ENCODE results near the gene ATP11B.
A peak's percentile ranks its signal among the peaks of the same experiment; 100 is the strongest.
"Not testable (repeated sequence)": the region's sequence is repeated elsewhere in the genome, so short reads cannot be mapped to it uniquely, and the experiment has no call there.

The ATP11B gene

DNA sequence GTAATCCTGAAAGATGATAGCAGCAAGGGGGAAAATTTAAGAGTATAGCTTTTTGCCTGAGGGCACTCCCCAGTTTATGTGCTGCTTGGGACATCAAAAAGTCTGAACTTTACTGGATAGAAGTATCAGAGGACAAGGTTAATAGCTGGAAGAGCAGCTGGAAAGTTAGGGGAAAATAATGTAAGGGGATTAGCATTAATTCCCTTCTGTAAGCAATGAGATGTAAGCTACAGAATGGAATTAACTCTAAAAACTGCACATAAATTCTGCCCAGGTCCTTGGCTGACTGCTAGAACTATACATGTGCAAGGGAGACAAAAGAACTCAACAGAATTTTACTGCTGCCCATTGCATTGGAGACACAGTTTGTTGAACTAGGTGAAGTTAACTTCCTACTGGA is 55.6 kb downstream of the ATP11B start:
- Mint-ChIP-seq H3K4me1 (no peaks in the 10 kb centered on the region), H3K27ac (no peak overlapping the region), H3K36me3 (peaks cover 67% of the 10 kb centered on the region), H3K27me3 (no peaks in the 10 kb centered on the region), H3K4me3 (no peak overlapping the region), H3K9me3 (no peaks in the 10 kb centered on the region)
- ATAC-seq: no peak

DNA sequence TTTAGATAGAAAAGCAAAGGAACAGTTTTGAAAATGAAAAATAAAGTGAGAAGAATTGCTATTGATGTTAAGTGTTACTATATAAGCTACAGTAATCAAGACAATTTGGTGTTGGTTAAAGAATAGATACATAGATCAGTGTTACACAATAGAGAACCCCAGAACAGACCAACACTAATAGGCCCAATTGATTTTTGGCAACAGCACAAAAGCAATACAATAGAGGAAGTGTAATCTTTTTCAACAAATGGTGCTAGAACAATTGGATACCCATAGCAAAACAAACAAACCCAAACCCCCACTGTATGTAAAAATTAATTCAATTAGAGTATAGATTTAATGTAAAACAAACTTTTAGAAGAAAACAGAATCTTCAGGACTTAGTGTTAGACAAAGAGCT is 61.8 kb downstream of the ATP11B start:
- Mint-ChIP-seq H3K4me1 (no peaks in the 10 kb centered on the region), H3K4me3 (no peak overlapping the region), H3K36me3 (peaks cover 42% of the 10 kb centered on the region), H3K9me3 (no peaks in the 10 kb centered on the region), H3K27me3 (no peaks in the 10 kb centered on the region), H3K27ac (no peak overlapping the region)
- ATAC-seq: no peak

DNA sequence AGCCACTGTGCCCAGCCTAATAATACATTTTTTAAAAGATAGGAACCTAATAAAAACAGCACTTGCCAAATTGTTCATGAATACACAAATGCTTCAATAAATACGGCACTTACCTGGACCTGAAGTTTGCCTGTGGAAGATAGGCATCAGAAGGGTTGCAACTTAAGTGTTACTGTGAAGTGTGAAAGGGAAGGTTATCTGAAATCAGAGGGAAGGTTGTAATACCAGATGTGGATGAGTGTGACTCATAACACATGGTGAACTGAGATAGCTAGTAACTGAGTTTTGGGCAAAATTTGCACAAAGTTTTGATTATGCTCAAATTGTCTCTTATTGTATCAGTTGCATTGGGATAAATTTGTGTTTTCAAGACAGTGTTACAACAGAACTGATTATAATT is 68.0 kb downstream of the ATP11B start:
- Mint-ChIP-seq H3K4me3 (no peak overlapping the region), H3K36me3 (peaks cover 49% of the 10 kb centered on the region), H3K4me1 (peaks cover 12% of the 10 kb centered on the region), H3K9me3 (no peaks in the 10 kb centered on the region), H3K27ac (no peak overlapping the region), H3K27me3 (no peaks in the 10 kb centered on the region)
- ATAC-seq: no peak

DNA sequence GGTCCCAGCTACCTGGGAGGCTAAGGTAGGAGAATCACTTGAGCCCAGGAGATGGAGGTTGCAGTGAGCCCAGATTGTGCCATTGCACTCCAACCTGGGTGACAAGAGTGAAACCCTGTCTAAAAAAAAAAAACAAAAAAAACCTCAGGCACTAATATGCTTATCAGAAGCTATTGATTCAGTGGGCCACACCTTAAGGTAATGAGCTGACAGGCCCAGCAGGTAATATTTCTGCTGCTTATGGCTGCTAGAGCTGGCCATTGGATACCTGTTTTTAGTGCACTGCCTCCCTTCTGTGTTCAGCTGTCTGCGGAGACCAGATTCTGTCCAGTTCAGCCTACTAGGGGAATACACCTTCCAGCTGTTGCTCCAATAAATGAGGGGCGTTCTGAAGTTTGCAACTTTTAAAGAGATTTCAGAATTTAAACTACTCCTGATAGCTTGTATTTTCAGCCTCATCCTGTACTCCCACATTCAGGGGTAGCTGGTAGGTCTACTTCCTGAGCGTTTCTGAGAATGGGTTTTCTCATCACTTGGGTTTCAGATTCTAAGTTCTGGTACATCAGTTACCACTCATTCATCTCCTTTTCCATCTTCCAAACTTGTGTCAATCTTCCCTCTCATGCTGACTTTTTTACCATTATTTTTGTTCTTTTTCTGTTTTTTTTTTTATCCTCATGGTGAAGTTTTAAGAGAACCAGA is 69.0 kb downstream of the ATP11B start:
- H3K4me3 Mint-ChIP-seq: no peak overlapping the region
- no peaks in the 10 kb centered on the region for H3K9me3 Mint-ChIP-seq
- H3K27ac Mint-ChIP-seq: no peak overlapping the region
- H3K4me1 Mint-ChIP-seq: peaks cover 12% of the 10 kb centered on the region
- no peaks in the 10 kb centered on the region for H3K27me3 Mint-ChIP-seq
- no peak for ATAC-seq
- peaks cover 49% of the 10 kb centered on the region for H3K36me3 Mint-ChIP-seq

DNA sequence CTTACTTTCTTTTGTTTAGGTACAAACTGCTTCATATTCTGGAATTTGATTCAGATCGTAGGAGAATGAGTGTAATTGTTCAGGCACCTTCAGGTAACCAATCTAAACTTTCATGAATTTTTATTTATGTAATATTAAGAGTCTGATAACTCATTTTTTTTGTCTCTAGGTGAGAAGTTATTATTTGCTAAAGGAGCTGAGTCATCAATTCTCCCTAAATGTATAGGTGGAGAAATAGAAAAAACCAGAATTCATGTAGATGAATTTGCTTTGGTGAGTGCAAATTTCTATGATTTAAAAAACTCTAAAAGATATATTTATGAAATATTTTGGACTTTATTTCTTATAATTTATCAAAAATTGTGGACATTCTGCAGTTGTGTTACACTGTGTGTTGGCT is 75.8 kb downstream of the ATP11B start:
- no peak for ATAC-seq
- Mint-ChIP-seq H3K4me1 (peaks cover 6% of the 10 kb centered on the region), H3K36me3 (peaks cover 48% of the 10 kb centered on the region), H3K4me3 (no peak overlapping the region), H3K9me3 (no peaks in the 10 kb centered on the region), H3K27me3 (no peaks in the 10 kb centered on the region), H3K27ac (no peak overlapping the region)

DNA sequence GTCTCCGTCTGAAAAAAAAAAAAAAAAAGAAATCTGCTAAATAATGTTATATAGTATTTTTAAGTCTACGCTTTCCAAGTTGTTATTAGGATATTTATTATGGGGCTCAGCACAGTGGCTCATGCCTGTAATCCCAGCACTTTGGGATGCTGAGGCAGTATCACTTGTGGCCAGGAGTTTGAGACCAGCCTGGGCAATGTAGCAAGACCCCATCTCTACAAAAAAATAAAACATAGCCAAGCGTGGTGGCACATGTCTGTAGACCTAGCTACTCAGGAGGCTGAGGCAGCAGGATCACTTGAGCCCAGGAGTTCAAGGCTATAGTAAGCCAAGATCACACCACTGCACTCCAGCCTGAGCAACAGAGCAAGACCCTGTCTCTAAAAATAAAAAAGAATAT is 77.6 kb downstream of the ATP11B start:
- ATAC-seq, H3K9me3 Mint-ChIP-seq, H3K4me3 Mint-ChIP-seq, H3K27ac Mint-ChIP-seq, H3K4me1 Mint-ChIP-seq, H3K27me3 Mint-ChIP-seq: not testable (repeated sequence)
- H3K36me3 Mint-ChIP-seq: peaks cover 42% of the 10 kb centered on the region

DNA sequence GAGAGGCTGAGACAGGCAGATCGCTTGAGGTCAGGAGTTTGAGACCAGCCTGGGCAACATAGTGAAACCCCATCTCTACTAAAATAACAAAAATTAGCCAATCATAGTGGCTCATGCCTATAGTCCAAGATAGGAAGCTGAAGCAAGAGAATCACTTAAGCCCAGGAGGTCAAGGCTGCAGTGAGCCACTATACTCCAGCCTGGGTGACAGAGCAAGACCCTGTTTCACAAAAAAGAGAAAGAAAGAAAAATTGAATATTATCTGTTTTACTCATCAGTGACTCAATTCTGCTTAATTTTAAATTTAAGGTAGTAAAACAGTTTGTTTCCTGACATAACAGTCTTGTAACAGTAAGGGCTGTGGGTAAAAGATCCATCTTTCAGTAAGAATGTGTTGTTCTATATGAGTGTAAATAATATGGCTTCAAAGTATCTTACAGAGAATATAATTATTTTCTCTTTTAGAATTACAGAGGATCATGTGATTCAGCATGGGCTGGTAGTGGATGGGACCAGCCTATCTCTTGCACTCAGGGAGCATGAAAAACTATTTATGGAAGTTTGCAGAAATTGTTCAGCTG is 85.8 kb downstream of the ATP11B start:
- no peak for ATAC-seq
- no peak overlapping the region for H3K4me3 Mint-ChIP-seq
- no peaks in the 10 kb centered on the region for H3K9me3 Mint-ChIP-seq
- H3K4me1 Mint-ChIP-seq: no peaks in the 10 kb centered on the region
- H3K36me3 Mint-ChIP-seq: peaks cover 17% of the 10 kb centered on the region
- H3K27me3 Mint-ChIP-seq: no peaks in the 10 kb centered on the region
- H3K27ac Mint-ChIP-seq: no peak overlapping the region

DNA sequence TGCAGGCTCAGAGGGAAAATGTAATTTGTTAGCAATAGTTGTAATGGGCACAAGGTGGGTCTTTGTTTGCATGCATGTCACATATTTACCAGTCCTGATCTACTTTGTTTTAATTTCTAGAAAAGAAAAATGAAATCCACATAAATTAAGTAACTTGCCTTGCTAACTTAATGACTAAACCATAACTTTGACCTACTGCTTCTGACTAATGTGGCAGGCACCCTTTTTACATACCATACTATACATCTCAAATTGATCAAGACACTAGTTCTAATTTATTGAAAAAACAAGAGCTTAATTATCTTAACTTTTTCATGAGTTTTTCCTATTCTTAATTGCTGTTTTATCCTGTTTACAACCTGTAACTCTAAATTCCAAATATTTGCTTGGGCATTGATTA is 93.2 kb downstream of the ATP11B start:
- Mint-ChIP-seq H3K9me3 (no peaks in the 10 kb centered on the region), H3K27ac (no peak overlapping the region), H3K27me3 (no peaks in the 10 kb centered on the region), H3K4me1 (no peaks in the 10 kb centered on the region), H3K36me3 (peaks cover 30% of the 10 kb centered on the region), H3K4me3 (no peak overlapping the region)
- ATAC-seq: no peak

DNA sequence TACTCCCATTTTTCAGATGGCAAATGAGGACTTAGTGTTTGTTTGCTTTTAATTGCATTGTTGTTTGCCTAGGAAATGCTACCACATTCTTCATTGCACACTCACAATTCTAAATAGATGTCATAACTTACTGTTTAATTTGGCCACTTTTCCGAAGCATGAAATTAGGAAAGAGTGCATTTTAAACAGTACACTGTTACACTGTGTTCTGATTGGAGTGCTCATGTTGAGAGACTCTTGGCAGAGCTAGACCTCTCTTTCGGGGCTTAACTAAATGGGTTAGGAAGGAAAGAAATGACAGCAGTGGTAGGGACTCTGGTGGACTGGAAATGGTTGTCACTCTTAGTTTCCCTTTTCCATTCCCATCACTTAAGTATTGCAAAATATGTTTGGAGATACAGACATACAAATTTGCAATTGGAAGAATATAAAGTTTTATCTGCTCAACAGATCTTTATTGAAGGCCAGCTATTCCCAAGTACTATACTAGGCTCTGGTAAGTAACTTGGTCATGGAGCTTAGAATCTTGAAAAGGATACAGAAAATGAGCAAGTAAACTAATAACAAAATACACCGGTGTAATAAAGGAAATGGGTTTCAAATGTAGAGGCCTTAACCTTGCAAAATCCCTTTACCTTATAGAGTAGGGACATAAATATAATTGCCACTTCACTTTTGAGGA is 96.8 kb downstream of the ATP11B start:
- Mint-ChIP-seq H3K36me3 (peaks cover 57% of the 10 kb centered on the region), H3K4me1 (no peaks in the 10 kb centered on the region), H3K27ac (no peak overlapping the region), H3K9me3 (no peaks in the 10 kb centered on the region), H3K27me3 (no peaks in the 10 kb centered on the region), H3K4me3 (no peak overlapping the region)
- no peak for ATAC-seq

DNA sequence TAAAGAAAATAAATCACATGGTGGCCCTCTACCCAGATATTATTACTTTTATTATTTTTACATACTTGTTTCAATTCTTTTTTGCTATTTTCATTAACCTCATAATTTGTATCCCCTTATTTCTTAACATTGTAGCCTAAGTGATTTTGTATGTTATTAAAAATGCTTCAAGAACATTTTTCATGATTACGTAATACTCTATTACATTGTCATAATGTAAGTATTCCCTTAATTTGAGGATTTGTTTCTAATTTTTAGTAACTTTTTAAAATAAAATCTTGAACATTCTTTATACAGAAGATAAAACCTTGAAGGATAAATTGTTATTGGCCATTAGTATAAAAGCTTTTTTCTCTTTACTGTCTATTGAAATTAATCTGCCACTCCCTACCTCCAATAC is 98.1 kb downstream of the ATP11B start:
- Mint-ChIP-seq H3K4me1 (no peaks in the 10 kb centered on the region), H3K4me3 (no peak overlapping the region), H3K27ac (no peak overlapping the region), H3K36me3 (peaks cover 52% of the 10 kb centered on the region), H3K27me3 (no peaks in the 10 kb centered on the region), H3K9me3 (no peaks in the 10 kb centered on the region)
- ATAC-seq: no peak

DNA sequence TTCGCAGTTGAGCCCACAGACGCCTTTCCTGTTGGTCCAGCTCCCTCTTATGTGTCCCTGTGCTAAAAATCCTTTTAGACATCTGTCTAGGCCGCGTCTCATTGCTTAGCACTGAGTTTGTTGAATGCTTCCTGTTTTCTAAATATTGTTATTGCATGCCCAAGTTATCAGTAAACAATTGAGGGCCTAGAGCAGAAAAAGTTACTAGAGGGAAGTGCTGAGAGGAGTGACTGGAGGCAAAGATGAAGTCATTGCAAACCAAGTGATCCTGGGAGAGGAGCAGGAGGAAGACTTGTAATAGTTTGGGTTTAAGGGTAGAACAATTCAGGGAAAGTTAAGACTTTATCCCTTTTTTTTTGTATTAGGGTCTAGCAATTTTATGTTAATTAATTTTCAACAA is 98.9 kb downstream of the ATP11B start:
- Mint-ChIP-seq H3K4me1 (no peaks in the 10 kb centered on the region), H3K4me3 (no peak overlapping the region), H3K36me3 (peaks cover 44% of the 10 kb centered on the region), H3K27me3 (no peaks in the 10 kb centered on the region), H3K9me3 (no peaks in the 10 kb centered on the region), H3K27ac (no peak overlapping the region)
- no peak for ATAC-seq

DNA sequence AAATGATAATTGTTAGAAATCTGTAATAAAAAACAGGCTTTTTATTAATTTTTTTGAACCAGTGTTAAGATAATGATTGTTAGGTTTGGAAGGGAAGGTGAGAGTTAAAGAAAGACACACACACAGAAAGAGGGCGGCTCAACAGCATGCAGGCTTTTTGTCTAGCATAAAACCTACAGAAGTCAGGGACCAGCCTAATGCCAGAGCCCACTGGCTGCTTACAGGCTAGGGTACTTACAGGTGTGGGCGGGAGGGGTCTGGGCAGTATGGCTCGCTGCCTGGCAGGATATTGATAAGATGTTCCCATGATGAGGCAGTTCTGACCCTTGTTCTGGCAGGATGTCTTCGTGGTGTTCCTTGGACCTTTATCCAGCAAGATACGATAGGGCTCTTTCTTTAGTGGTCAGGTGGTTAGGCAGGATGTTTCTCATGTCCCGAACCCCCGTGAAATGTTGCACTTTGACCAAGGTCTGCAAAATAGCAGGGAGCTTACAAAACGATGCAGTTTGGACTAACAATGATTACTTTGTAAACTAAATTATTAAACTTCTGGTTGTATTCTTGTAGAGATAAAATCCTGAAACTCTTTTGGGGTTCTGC is 102.3 kb downstream of the ATP11B start:
- H3K27me3 Mint-ChIP-seq: no peaks in the 10 kb centered on the region
- H3K9me3 Mint-ChIP-seq: no peaks in the 10 kb centered on the region

DNA sequence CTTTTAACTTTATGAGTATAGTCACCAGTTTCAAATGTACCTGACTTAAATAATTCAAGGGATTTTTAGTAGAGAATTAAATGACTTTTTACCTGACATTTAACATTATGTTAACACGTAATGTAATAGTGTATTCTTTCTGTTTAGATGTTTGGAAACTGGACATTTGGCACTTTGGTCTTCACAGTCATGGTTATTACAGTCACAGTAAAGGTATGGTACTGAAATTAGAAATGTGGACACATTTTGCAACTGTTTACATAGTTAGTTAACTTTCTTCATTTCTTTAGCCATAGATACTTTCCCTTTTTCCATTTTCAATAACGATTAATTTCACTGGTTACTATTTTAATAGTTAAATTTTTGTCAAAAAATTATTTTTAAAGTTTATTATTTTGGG is 103.2 kb downstream of the ATP11B start:
- Mint-ChIP-seq H3K27me3 (no peaks in the 10 kb centered on the region), H3K36me3 (peaks cover 33% of the 10 kb centered on the region), H3K4me1 (no peaks in the 10 kb centered on the region), H3K27ac (no peak overlapping the region), H3K9me3 (no peaks in the 10 kb centered on the region), H3K4me3 (no peak overlapping the region)
- ATAC-seq: no peak

More for the DNA sequence above, 102.3 kb downstream of the ATP11B start:
- H3K4me1 Mint-ChIP-seq: no peaks in the 10 kb centered on the region
- H3K4me3 Mint-ChIP-seq: no peak overlapping the region
- no peak for ATAC-seq
- peaks cover 39% of the 10 kb centered on the region for H3K36me3 Mint-ChIP-seq
- H3K27ac Mint-ChIP-seq: no peak overlapping the region

DNA sequence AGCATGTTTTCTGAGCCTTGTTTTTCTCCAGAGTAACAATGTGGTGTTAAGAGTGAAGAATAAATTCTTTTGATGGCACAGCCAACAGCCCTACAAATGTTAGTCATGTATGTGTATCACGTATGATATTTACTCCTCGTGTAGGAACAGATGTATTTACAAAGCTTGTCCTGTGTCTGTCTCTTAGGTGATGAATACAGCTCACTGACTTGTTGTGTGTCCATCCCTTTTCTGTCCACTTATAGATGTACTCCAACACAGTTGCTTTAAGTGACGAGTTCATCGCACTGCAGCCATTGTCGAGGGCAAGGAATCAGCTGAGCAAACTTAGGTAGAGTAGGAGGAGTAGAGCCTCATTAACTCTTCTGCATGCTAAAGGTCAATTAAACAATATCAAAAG is 108.9 kb downstream of the ATP11B start:
- ATAC-seq: no peak
- H3K9me3 Mint-ChIP-seq: no peaks in the 10 kb centered on the region
- no peak overlapping the region for H3K4me3 Mint-ChIP-seq
- H3K36me3 Mint-ChIP-seq: peaks cover 40% of the 10 kb centered on the region
- H3K27me3 Mint-ChIP-seq: no peaks in the 10 kb centered on the region
- H3K4me1 Mint-ChIP-seq: peaks cover 11% of the 10 kb centered on the region
- no peak overlapping the region for H3K27ac Mint-ChIP-seq

DNA sequence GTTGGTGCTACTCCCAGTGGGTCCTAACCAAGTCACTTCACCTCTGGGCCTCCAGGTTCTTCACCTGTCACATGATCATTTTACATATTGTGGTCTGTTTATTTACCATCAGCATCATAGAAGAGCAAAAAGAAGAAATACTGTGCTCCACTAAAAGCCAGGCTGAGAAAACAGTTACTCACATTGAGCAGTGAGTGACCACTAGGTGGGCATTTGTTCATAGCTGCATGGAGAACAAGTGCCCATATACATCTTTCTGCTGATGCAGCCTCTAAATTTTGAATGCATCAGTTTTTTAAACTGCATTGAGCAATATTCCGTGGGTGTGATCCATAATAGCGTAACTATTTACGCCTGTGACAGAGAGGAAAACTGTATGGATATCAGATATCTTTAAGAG is 110.9 kb downstream of the ATP11B start:
- H3K4me1 Mint-ChIP-seq: peaks cover 11% of the 10 kb centered on the region
- H3K9me3 Mint-ChIP-seq: no peaks in the 10 kb centered on the region
- H3K27ac Mint-ChIP-seq: no peak overlapping the region
- H3K4me3 Mint-ChIP-seq: no peak overlapping the region
- H3K27me3 Mint-ChIP-seq: no peaks in the 10 kb centered on the region
- no peak for ATAC-seq
- peaks cover 40% of the 10 kb centered on the region for H3K36me3 Mint-ChIP-seq

DNA sequence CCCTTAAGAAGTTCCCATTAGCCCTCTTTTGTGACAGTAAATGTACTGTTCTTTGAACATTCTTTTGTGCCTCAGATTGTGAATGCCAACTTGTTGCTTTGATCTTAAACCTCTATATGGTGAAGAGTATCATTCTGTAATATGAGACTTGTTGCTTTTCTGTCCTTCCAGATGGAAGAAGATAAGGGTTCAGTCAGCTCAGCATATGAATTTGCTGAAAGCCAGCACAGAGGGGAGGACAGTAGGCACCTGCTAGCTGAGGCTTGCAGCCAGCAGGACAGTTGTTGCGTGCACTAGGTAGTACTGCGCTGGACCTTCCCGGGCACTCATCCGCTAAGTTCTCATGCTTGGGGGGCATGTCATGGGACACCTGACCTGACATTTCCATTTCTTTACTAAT is 112.3 kb downstream of the ATP11B start:
- peak; percentile 48 for ATAC-seq
- peaks cover 11% of the 10 kb centered on the region for H3K4me1 Mint-ChIP-seq
- H3K27me3 Mint-ChIP-seq: no peaks in the 10 kb centered on the region
- peaks cover 34% of the 10 kb centered on the region for H3K36me3 Mint-ChIP-seq
- H3K9me3 Mint-ChIP-seq: no peaks in the 10 kb centered on the region
- H3K27ac Mint-ChIP-seq: peak overlapping the region; percentile 20
- H3K4me3 Mint-ChIP-seq: no peak overlapping the region

Measured in stimulated activated memory B cell treated with anti-CD40 and anti-IgM and Interleukin-4, amounts not matched to agents 10 μg/mL and 1 μg/mL and 100 μg/mL, for 72 hours (primary cell).